Measurements from ENCODE around the gene CPEB4. TPM values are rescaled to one million over a fixed set of nuclear protein-coding genes. Genes with fewer than 3 reads are reported as not detected.

The CPEB4 gene
- total and polyA plus RNA-seq, 9 of the 15 experiments (the other 6 are each of a cell fraction or from before 2014, with no cell fraction given): 7.4 to 21.3 (median 12.4) TPM

GRCh38 chr5:173909199-173909598 lies 21.1 kb downstream of the CPEB4 start:
- DNase-seq (ENCODE audit: extremely low read depth in 1 of 4, low spot score in 3 of 4): no peak
- FAIRE-seq: peak; percentile 32
- Histone ChIP-seq H3K4me1 (replicated peaks in 1 of 2; ENCODE audit: control insufficient read depth in 2 of 2, insufficient read depth in 2 of 2, low read length in 2 of 2) (peaks cover 0 to 16% of the 10 kb centered on the region in 2 experiments; a peak in 2 of 5 replicates), H3K27ac (ENCODE audit: extremely low read depth, low read depth, low read length) (no peak overlapping the region), H3K9me1 (ENCODE audit: control insufficient read depth, insufficient read depth, low read length) (no peaks in the 10 kb centered on the region), H3K4me2 (ENCODE audit: insufficient read depth, low read length) (no peak overlapping the region), H3K27me3 (ENCODE audit: control insufficient read depth in 2 of 2, insufficient read depth in 2 of 2, low read length in 2 of 2) (no peaks in the 10 kb centered on the region), H3K36me3 (ENCODE audit: control insufficient read depth, insufficient read depth, low read length) (peaks cover 30% of the 10 kb centered on the region), H3K79me2 (ENCODE audit: control insufficient read depth, insufficient read depth, low read length) (peaks cover 54% of the 10 kb centered on the region), H3K9ac (ENCODE audit: insufficient read depth in 1 of 2, low read depth in 2 of 2, low read length in 2 of 2) (no peak overlapping the region), H3K4me3 (no peak overlapping the region), H3K9me3 (replicated peaks; ENCODE audit: control insufficient read depth, insufficient read depth, low read depth, low read length) (no peaks in the 10 kb centered on the region), H2AFZ (ENCODE audit: low read depth, low read length) (no peak overlapping the region), H4K20me1 (replicated peaks; ENCODE audit: control insufficient read depth, insufficient read depth, low read length) (no peaks in the 10 kb centered on the region)
- TF ChIP-seq POLR2AphosphoS2 (IDR thresholded peaks at IDR 0.05; ENCODE audit: low read length) (no peak), RFX7 (CRISPR knock-in tag; IDR thresholded peaks at IDR 0.05) (no peak), ZNF384 (IDR thresholded peaks at IDR 0.05; ENCODE audit: low read depth, low read length) (no peak), JUN (IDR thresholded peaks at IDR 0.05; ENCODE audit: borderline replicate concordance, low read depth, low read length) (no peak), JUN (CRISPR knock-in tag; IDR thresholded peaks at IDR 0.05; ENCODE audit: borderline replicate concordance) (no peak), ZNF174 (CRISPR knock-in tag; IDR thresholded peaks at IDR 0.05) (no peak), ELF1 (tag; IDR thresholded peaks at IDR 0.05) (no peak), TGIF2 (CRISPR knock-in tag; IDR thresholded peaks at IDR 0.05) (no peak), SAFB (IDR thresholded peaks at IDR 0.05; ENCODE audit: borderline replicate concordance, low read depth, low read length) (no peak), U2AF2 (optimal IDR thresholded peaks at IDR 0.05; ENCODE audit: low read depth, low read length) (no peak), ZNF212 (CRISPR knock-in tag; IDR thresholded peaks at IDR 0.05) (no peak), GABPB2 (CRISPR knock-in tag; conservative IDR thresholded peaks at IDR 0.05) (no peak), HNRNPH1 (optimal IDR thresholded peaks at IDR 0.05; ENCODE audit: low read depth, low read length) (no peak), RBM15 (IDR thresholded peaks at IDR 0.05; ENCODE audit: insufficient read depth, low read length) (no peak), RCOR1 (IDR thresholded peaks at IDR 0.05; ENCODE audit: borderline replicate concordance in 1 of 2, low read depth in 2 of 2, low read length in 2 of 2) (no peak), ETS2 (tag; IDR thresholded peaks at IDR 0.05; ENCODE audit: borderline replicate concordance, poor library complexity, severe bottlenecking) (no peak), FOXK1 (CRISPR knock-in tag; IDR thresholded peaks at IDR 0.05; ENCODE audit: borderline replicate concordance) (no peak)
- TF ChIP-seq, protein P1, sequence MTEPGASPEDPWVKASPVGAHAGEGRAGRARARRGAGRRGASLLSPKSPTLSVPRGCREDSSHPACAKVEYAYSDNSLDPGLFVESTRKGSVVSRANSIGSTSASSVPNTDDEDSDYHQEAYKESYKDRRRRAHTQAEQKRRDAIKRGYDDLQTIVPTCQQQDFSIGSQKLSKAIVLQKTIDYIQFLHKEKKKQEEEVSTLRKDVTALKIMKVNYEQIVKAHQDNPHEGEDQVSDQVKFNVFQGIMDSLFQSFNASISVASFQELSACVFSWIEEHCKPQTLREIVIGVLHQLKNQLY (CRISPR knock-in tag; conservative IDR thresholded peaks at IDR 0.05): no peak
- peak; percentile 39; the same call in 2 of the 3 replicates for ATAC-seq
- 28% methylated on average over 3 of the region's 3 CpGs for WGBS (ENCODE audit: insufficient coverage, low coverage, missing lambda C conversion rate)
- no TSS peak for BruUV-seq (replicated peaks)
- ChIA-PET POLR2A (interaction anchor here (0.7 to 2.1 kb wide), 5 partner anchors 9 to 1462 kb away, joined by 3 to 12 read pairs (median 5); no protein-coding TSS in a partner anchor), CTCF (ENCODE audit: low intra/inter-chr PET ratio) (no interaction called here)
- in situ Hi-C loops (cut with MboI): no loop called here
- intact Hi-C loops (cut with micrococcal nuclease): no loop called here
